Stimulated activated CD8-positive, alpha-beta memory T cell treated with anti-CD3 and anti-CD28 coated beads, Interleukin-12 subunit alpha, Interleukin-12 subunit beta, amount 100 ng/mL, for 24 hours (primary cell): Measurements from ENCODE around the gene ATXN3.

Source experiments
- DNase-seq: peaks from one replicate; pipeline ENCODE4 v3.0.0-alpha.2; 2020; ENCODE audit errors: extremely low read depth

ATXN3 gene

GRCh38 chr14:92009604-92010003 is 96.8 kb downstream of the ATXN3 start:
- DNase-seq: no peak
